HG03175 (cell line): ENCODE data around the gene FAM174C.
"Not testable (repeated sequence)": the region's sequence is repeated elsewhere in the genome, so short reads cannot be mapped to it uniquely, and the experiment has no call there.

Experiments
- ATAC-seq: cut with Tn5 transposase; IDR thresholded peaks from one replicate; pipeline ENCODE4 v1.9.1; 2021; ENCODE audit warnings: mild to moderate bottlenecking, moderate library complexity; ENCODE audit not compliant: unreplicated experiment

FAM174C gene

GRCh38 chr19:1296078-1296477, 20.7 kb downstream of the FAM174C start:
- ATAC-seq, result no peak

- no peak for ATAC-seq
Measured at GRCh38 chr19:1296575-1297271, 21.4 kb downstream of the FAM174C start.

GRCh38 chr19:1298235-1298634, 22.9 kb downstream of the FAM174C start:
- ATAC-seq, result no peak

GRCh38 chr19:1299801-1300200, 24.5 kb downstream of the FAM174C start:
- ATAC-seq, result no peak

- no peak for ATAC-seq
Measured at GRCh38 chr19:1300744-1301490, 25.6 kb downstream of the FAM174C start.

GRCh38 chr19:1302533-1303239, 27.4 kb downstream of the FAM174C start:
- no peak for ATAC-seq

GRCh38 chr19:1304197-1304924, 29.0 kb downstream of the FAM174C start:
- no peak for ATAC-seq

GRCh38 chr19:1305354-1305753, 30.0 kb downstream of the FAM174C start:
- not testable (repeated sequence) for ATAC-seq

- no peak for ATAC-seq
Measured at GRCh38 chr19:1307320-1307719, 32.0 kb downstream of the FAM174C start.

GRCh38 chr19:1307755-1308303, 32.5 kb downstream of the FAM174C start:
- ATAC-seq, result no peak

- no peak for ATAC-seq
Measured at GRCh38 chr19:1308718-1309117, 33.4 kb downstream of the FAM174C start.

- ATAC-seq, result no peak
Measured at GRCh38 chr19:1309977-1310852, 34.9 kb downstream of the FAM174C start.

GRCh38 chr19:1310853-1311180, 35.5 kb downstream of the FAM174C start:
- ATAC-seq, result no peak

GRCh38 chr19:1311543-1312091, 36.3 kb downstream of the FAM174C start:
- ATAC-seq, result no peak

- ATAC-seq, result no peak
Measured at GRCh38 chr19:1312767-1313694, 37.7 kb downstream of the FAM174C start.

GRCh38 chr19:1313695-1314613, 38.6 kb downstream of the FAM174C start:
- no peak for ATAC-seq

- no peak for ATAC-seq
Measured at GRCh38 chr19:1315470-1316166, 40.3 kb downstream of the FAM174C start.
